ENCODE data around the gene CDK5.

- no peak for TF ChIP-seq POLR2A (IDR thresholded peaks at IDR 0.05; ENCODE audit: low read length)
- TF ChIP-seq GATA1 (IDR thresholded peaks at IDR 0.05; ENCODE audit: low read depth, low read length): no peak
Measured at GRCh38 chr7:151065516-151065915, 7.8 kb upstream of the CDK5 start.

Measured in erythroblast (primary cell).